OCI-LY7 (cell line): ENCODE measurements around the gene ITGB6.

Experiments used
- CTCF ChIP-seq: fragments of 200-600 bp; sonication (generic); conservative IDR thresholded peaks from 2 replicates; pipeline ENCODE4 v1.5.1; 2014; ENCODE audit warnings: mild to moderate bottlenecking, antibody characterized with exemption, low read length, moderate library complexity, mixed read lengths
- EZH2phosphoT487 ChIP-seq: fragments of 200-600 bp; sonication (generic); IDR thresholded peaks from 2 replicates; pipeline ENCODE4 v1.6.1; 2018; ENCODE audit warnings: low read depth, borderline replicate concordance, mild to moderate bottlenecking, mixed run types, antibody characterized with exemption, low read length, moderate library complexity, mixed read lengths

GRCh38 chr2:160114020-160114419, 86.1 kb downstream of the ITGB6 start:
- TF ChIP-seq CTCF (no peak), EZH2phosphoT487 (no peak)
